IMR-90 (cell line): ENCODE measurements around the gene THRB. TPM values are rescaled to one million over a fixed set of nuclear protein-coding genes. Genes with fewer than 3 reads are reported as not detected.

Source experiments
- ATAC-seq: fragments of 200-7000 bp; cut with Tn5 transposase; 2 replicates; pipeline ENCODE4 v1.9.1; 2020; ENCODE audit warnings: low read depth, mild to moderate bottlenecking, moderate library complexity
- BruUV-seq: library from RNA; stranded (reverse); fragments of 400-500 nt; replicated peaks from 2 replicates; lab custom pipeline; 2021; lab: Mats Ljungman, UMichigan
- CTCF ChIA-PET: fragments of 300-600 bp; formaldehyde crosslinking; extraction: SDS; loops from one replicate; lab custom pipeline; 2021; ENCODE audit warnings: antibody characterized with exemption; lab: Yijun Ruan, JAX
- POLR2A ChIA-PET: fragments of 300-600 bp; sonication (Branson Sonifier 250); formaldehyde crosslinking; loops from one replicate; lab custom pipeline; 2022; ENCODE audit warnings: antibody characterized with exemption; ENCODE audit not compliant: unreplicated experiment; lab: Charles Lee
- DNase-seq: peaks from one replicate; pipeline ENCODE4 v3.0.0; 2013
- H2AFZ ChIP-seq: replicated peaks from 2 replicates; pipeline ENCODE3; 2013; ENCODE audit warnings: low read length, mild to moderate bottlenecking; ENCODE audit not compliant: poor library complexity
- H2AK5ac ChIP-seq: 2 replicates; pipeline ENCODE4 v1.6.1; 2013; ENCODE audit warnings: low read depth, low read length, inconsistent platforms
- H2AK9ac ChIP-seq: replicated peaks from 2 replicates; pipeline ENCODE3; 2013; ENCODE audit warnings: mild to moderate bottlenecking, low read depth, low read length, moderate library complexity; ENCODE audit not compliant: poor library complexity
- H2BK120ac ChIP-seq: 2 replicates; pipeline ENCODE4 v1.6.1; 2013; ENCODE audit warnings: low read depth, low read length, inconsistent platforms
- H2BK15ac ChIP-seq: 3 replicates; pipeline ENCODE4 v1.6.1; 2013; ENCODE audit warnings: low read depth, low read length, inconsistent platforms
- H2BK20ac ChIP-seq: 2 replicates; pipeline ENCODE4 v1.6.1; 2013; ENCODE audit warnings: low read depth, mild to moderate bottlenecking, inconsistent platforms, low read length, moderate library complexity
- H2BK5ac ChIP-seq: 2 replicates; pipeline ENCODE4 v1.6.1; 2013; ENCODE audit warnings: mild to moderate bottlenecking, low read depth, low read length, inconsistent platforms; ENCODE audit not compliant: poor library complexity, severe bottlenecking
- H3K14ac ChIP-seq: replicated peaks from 2 replicates; pipeline ENCODE4 v1.6.1; 2013; ENCODE audit warnings: low read depth, low read length, inconsistent platforms
- H3K18ac ChIP-seq: 2 replicates; pipeline ENCODE4 v1.6.1; 2013; ENCODE audit warnings: low read depth, low read length, control low read depth
- H3K23ac ChIP-seq: 2 replicates; pipeline ENCODE4 v1.6.1; 2013; ENCODE audit warnings: low read depth, low read length, inconsistent platforms
- H3K27ac ChIP-seq: 2 replicates; pipeline ENCODE4 v1.5.1; 2013; ENCODE audit warnings: mild to moderate bottlenecking, control low read depth, low read length; ENCODE audit not compliant: insufficient read depth
- H3K27me3 ChIP-seq: 2 replicates; pipeline ENCODE4 v1.6.1; 2013; ENCODE audit warnings: low read length; ENCODE audit not compliant: control insufficient read depth, insufficient read depth
- H3K36me3 ChIP-seq: 2 replicates; pipeline ENCODE4 v1.6.1; 2013; ENCODE audit warnings: low read length, mixed read lengths; ENCODE audit not compliant: control insufficient read depth, insufficient read depth
- H3K4ac ChIP-seq: 2 replicates; pipeline ENCODE4 v1.6.1; 2013; ENCODE audit warnings: low read depth, low read length, inconsistent platforms
- H3K4me1 ChIP-seq: 2 replicates; pipeline ENCODE4 v1.6.1; 2013; ENCODE audit warnings: low read length, mixed read lengths; ENCODE audit not compliant: control insufficient read depth, insufficient read depth
- H3K4me2 ChIP-seq: 2 replicates; pipeline ENCODE4 v1.6.1; 2013; ENCODE audit warnings: low read depth, mild to moderate bottlenecking, control low read depth, low read length, moderate library complexity
- H3K4me3 ChIP-seq: 2 replicates; pipeline ENCODE4 v1.5.1; 2013; ENCODE audit warnings: low read depth, mild to moderate bottlenecking, control low read depth, low read length, moderate library complexity; ENCODE audit not compliant: insufficient read depth
- H3K56ac ChIP-seq: 2 replicates; pipeline ENCODE4 v1.6.1; 2013; ENCODE audit warnings: low read length, inconsistent platforms; ENCODE audit not compliant: insufficient read depth; ENCODE audit errors: extremely low read depth
- H3K79me1 ChIP-seq, 2 experiments: 2 replicates each; pipeline ENCODE4 v1.6.1; 2013; ENCODE audit warnings: low read length in 2 of 2, inconsistent platforms in 1 of 2, low read depth in 1 of 2
- H3K9ac ChIP-seq: 2 replicates; pipeline ENCODE4 v1.6.1; 2013; ENCODE audit warnings: low read depth, low read length, control low read depth
- H3K9me1 ChIP-seq: 2 replicates; pipeline ENCODE4 v1.6.1; 2013; ENCODE audit warnings: low read length, inconsistent platforms; ENCODE audit not compliant: insufficient read depth
- H3K9me3 ChIP-seq: 2 replicates; pipeline ENCODE4 v1.6.1; 2013; ENCODE audit warnings: low read length; ENCODE audit not compliant: control insufficient read depth, insufficient read depth
- H4K20me1 ChIP-seq: 2 replicates; pipeline ENCODE4 v1.6.1; 2013; ENCODE audit warnings: low read length, inconsistent platforms; ENCODE audit not compliant: insufficient read depth
- H4K5ac ChIP-seq: 2 replicates; pipeline ENCODE4 v1.6.1; 2013; ENCODE audit warnings: mild to moderate bottlenecking, low read depth, low read length, control low read depth
- H4K8ac ChIP-seq, 2 experiments: 2 replicates each; pipeline ENCODE4 v1.6.1; 2013; ENCODE audit warnings: low read depth in 2 of 2, low read length in 2 of 2, control low read depth in 1 of 2, inconsistent platforms in 1 of 2
- H4K91ac ChIP-seq: 2 replicates; pipeline ENCODE4 v1.6.1; 2013; ENCODE audit warnings: low read depth, low read length, inconsistent platforms; ENCODE audit not compliant: insufficient read depth
- POLR2A ChIP-seq: IDR thresholded peaks from 2 replicates; pipeline ENCODE4 v1.6.1; 2012; ENCODE audit warnings: mild to moderate bottlenecking, low read depth, low read length
- RCOR1 ChIP-seq: IDR thresholded peaks from 2 replicates; pipeline ENCODE4 v1.6.1; 2012; ENCODE audit warnings: mild to moderate bottlenecking, low read length, improper control_type of control experiment; ENCODE audit not compliant: insufficient replicate concordance
- WGBS, 2 experiments: methylation state at CpG; one replicate each; pipeline versions ENCODE4 v1.1.5 to v1.1.7; 2013; ENCODE audit warnings: missing lambda C conversion rate in 2 of 2; ENCODE audit not compliant: insufficient read length in 1 of 2; ENCODE audit errors: extremely low coverage in 2 of 2; 5-methylcytosine and 5-hydroxymethylcytosine counted together
- dilution Hi-C: fragments of 300-500 bp; cut with HindIII; formaldehyde crosslinking; loops from one replicate; pipeline ENCODE4 v1.14.3; 2018; ENCODE audit warnings: low sequenced_read_pairs; ENCODE audit not compliant: unreplicated experiment
- in situ Hi-C: fragments of 300-500 bp; cut with MboI; formaldehyde crosslinking; loops from 3 replicates; pipeline ENCODE4 v1.14.3; 2019; ENCODE audit warnings: low sequenced_read_pairs, inconsistent platforms, mixed read lengths
- intact Hi-C: fragments of 100-400 bp; cut with micrococcal nuclease; formaldehyde crosslinking; loops from 2 replicates; pipeline ENCODE4 v1.10.0; 2022
- polyA plus RNA-seq, 3 experiments: library from polyadenylated mRNA; depleted of rRNA; stranded (reverse); fragments of >200 nt; gene quantifications; 2 replicates each; pipeline ENCODE4 v1.2.3, GENCODE V29; 2012; ENCODE audit warnings: low replicate concordance in 1 of 3
- total RNA-seq: library from RNA; depleted of rRNA; stranded (reverse); fragments of >200 nt; gene quantifications from 2 replicates; pipeline ENCODE4 v1.2.3, GENCODE V29; 2012

Gene THRB
- total and polyA plus RNA-seq, 2 of the 4 experiments (the other 2 are of a cell fraction), result under 0.01 TPM; not detected in 1

DNA sequence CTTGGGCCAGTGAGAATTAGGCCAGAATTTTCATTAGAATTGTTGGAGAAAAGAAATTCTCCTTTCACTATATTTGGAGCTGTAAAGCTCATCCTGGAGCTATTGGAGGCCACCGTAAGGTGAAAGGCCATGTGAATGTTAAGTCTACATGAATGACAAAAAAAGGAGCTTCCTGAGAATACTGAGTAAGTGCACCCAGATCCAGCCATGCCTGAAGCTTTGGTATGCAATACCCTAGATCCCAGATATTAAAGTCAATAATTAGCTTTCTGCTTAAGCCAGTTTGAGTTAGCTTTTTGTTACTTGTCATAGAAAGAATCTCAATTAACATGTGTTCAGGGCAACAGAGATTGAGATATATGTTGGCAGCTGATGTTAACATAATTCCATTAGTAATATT, 377.1 kb downstream of the THRB start:
- ChIA-PET CTCF (interaction anchor here (0.6 to 0.9 kb wide), 2 partner anchors 11 to 74 kb away, joined by 3 read pairs; no protein-coding TSS in a partner anchor), POLR2A (interaction anchor here (0.6 kb wide), 1 partner anchor 74 kb away, joined by 3 read pairs; no protein-coding TSS in a partner anchor)
- dilution Hi-C loops (no loop called here), in situ Hi-C loops (no loop called here), intact Hi-C loops (no loop called here)
- Histone ChIP-seq H4K20me1 (no peaks in the 10 kb centered on the region), H3K4me1 (peaks cover 2% of the 10 kb centered on the region), H2AK5ac (no peak overlapping the region), H2BK20ac (no peak overlapping the region), H3K9me3 (no peaks in the 10 kb centered on the region), H4K5ac (no peak overlapping the region), H3K36me3 (no peaks in the 10 kb centered on the region), H3K27ac (no peak overlapping the region), H4K91ac (no peak overlapping the region), H3K4ac (no peak overlapping the region), H3K27me3 (peaks cover 2% of the 10 kb centered on the region; the same call in 1 of the 2 replicates), H3K4me3 (no peak overlapping the region), H2AK9ac (no peak overlapping the region), H2BK15ac (no peak overlapping the region), H3K18ac (no peak overlapping the region), H3K14ac (no peak overlapping the region), H2BK120ac (no peak overlapping the region), H3K56ac (no peak overlapping the region), H3K9ac (no peak overlapping the region), H2AFZ (no peak overlapping the region), H3K23ac (no peak overlapping the region), H4K8ac (no peak overlapping the region), H3K4me2 (no peak overlapping the region), H3K9me1 (no peaks in the 10 kb centered on the region), H3K79me1 (no peaks in the 10 kb centered on the region), H2BK5ac (no peak overlapping the region)
- BruUV-seq, result no TSS peak
- TF ChIP-seq RCOR1 (no peak), POLR2A (no peak)
- ATAC-seq (no peak), DNase-seq (no peak)
- WGBS, 2 experiments, result no CpG with 5 or more reads among the region's 1 CpG
